ENCODE data around the gene ARHGEF7.

DNA sequence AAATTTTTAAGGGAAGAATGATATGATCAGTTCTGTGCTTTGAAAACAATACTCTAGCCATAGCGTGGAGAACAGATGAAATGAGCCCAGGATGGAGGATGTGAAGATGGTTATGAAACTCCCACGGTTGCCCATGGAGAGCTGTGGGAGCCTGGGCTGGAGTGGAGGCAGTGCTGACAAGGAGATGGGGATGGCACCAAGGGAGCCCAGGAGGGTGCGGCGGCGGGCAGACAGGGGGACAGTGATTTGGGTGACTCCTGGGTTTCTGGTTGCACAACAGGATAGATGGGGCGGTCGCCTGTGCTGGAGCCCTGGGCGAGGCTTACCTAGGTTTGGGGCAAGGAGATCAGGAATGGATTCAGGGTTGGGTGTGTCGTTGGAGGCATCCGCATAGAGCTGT, 15.9 kb downstream of the ARHGEF7 start:
- TF ChIP-seq, protein P1, sequence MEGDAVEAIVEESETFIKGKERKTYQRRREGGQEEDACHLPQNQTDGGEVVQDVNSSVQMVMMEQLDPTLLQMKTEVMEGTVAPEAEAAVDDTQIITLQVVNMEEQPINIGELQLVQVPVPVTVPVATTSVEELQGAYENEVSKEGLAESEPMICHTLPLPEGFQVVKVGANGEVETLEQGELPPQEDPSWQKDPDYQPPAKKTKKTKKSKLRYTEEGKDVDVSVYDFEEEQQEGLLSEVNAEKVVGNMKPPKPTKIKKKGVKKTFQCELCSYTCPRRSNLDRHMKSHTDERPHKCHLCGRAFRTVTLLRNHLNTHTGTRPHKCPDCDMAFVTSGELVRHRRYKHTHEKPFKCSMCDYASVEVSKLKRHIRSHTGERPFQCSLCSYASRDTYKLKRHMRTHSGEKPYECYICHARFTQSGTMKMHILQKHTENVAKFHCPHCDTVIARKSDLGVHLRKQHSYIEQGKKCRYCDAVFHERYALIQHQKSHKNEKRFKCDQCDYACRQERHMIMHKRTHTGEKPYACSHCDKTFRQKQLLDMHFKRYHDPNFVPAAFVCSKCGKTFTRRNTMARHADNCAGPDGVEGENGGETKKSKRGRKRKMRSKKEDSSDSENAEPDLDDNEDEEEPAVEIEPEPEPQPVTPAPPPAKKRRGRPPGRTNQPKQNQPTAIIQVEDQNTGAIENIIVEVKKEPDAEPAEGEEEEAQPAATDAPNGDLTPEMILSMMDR (IDR thresholded peaks at IDR 0.05), result no peak
- TF ChIP-seq EP300 (IDR thresholded peaks at IDR 0.05), result no peak
